Gastrocnemius medialis (tissue), 4 donors: Measurements from ENCODE around the gene HGS.

Source experiments
- CTCF ChIP-seq, 5 experiments: fragments of 450-650 bp in 3 of 5; fragments of 200-600 bp in 2 of 5; sonication (generic) in 2 of 5; IDR thresholded peaks in 4 of 5; conservative IDR thresholded peaks in 1 of 5; 1 replicate in 4 of 5; 2 replicates in 1 of 5; pipeline ENCODE4 v1.5.1; 2016 to 2019; ENCODE audit warnings: antibody characterized with exemption in 5 of 5, mild to moderate bottlenecking in 3 of 5, moderate library complexity in 3 of 5
- POLR2A ChIP-seq, 2 donors: fragments of 450-650 bp; IDR thresholded peaks; one replicate each; pipeline ENCODE4 v1.6.1; 2017; ENCODE audit warnings: antibody characterized with exemption in 2 of 2, mild to moderate bottlenecking in 2 of 2, moderate library complexity in 2 of 2

DNA sequence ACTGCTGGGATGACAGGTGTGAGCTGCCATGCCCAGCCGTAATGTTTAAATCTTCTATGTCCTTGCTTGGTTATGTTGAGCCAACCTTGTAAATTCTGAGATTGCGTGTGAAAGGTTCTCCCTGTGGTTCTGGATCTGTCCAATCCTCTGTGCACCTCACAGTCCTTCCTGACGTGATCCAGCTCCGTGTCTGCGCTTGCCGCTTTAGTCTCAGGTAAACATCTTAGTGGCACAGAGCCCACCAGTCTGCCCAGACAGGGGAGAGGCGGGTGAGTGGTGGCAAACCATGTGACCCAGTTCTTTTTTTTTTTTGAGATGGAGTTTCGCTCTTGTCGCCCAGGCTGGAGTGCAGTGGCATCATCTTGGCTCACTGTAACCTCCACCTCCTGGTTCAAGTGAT, 42.2 kb downstream of the HGS start:
- TF ChIP-seq CTCF (IDR thresholded peaks at IDR 0.05 in 4 of 5, conservative IDR thresholded peaks at IDR 0.05 in 1 of 5): no peak
- TF ChIP-seq POLR2A (IDR thresholded peaks at IDR 0.05): no peak
